IMR-90 (cell line): ENCODE results near the gene SLC46A1. TPM values are rescaled to one million over a fixed set of nuclear protein-coding genes. Genes with fewer than 3 reads are reported as not detected.

ENCODE experiments used
- ATAC-seq: fragments of 200-7000 bp; cut with Tn5 transposase; 2 replicates; pipeline ENCODE4 v1.9.1; 2020; ENCODE audit warnings: low read depth, mild to moderate bottlenecking, moderate library complexity
- BruUV-seq: library from RNA; stranded (reverse); fragments of 400-500 nt; replicated peaks from 2 replicates; lab custom pipeline; 2021; lab: Mats Ljungman, UMichigan
- CTCF ChIA-PET: fragments of 300-600 bp; formaldehyde crosslinking; extraction: SDS; loops from one replicate; lab custom pipeline; 2021; ENCODE audit warnings: antibody characterized with exemption; lab: Yijun Ruan, JAX
- POLR2A ChIA-PET: fragments of 300-600 bp; sonication (Branson Sonifier 250); formaldehyde crosslinking; loops from one replicate; lab custom pipeline; 2022; ENCODE audit warnings: antibody characterized with exemption; ENCODE audit not compliant: unreplicated experiment; lab: Charles Lee
- DNase-seq: peaks from one replicate; pipeline ENCODE4 v3.0.0; 2013
- H2AFZ ChIP-seq: replicated peaks from 2 replicates; pipeline ENCODE3; 2013; ENCODE audit warnings: low read length, mild to moderate bottlenecking; ENCODE audit not compliant: poor library complexity
- H2AK5ac ChIP-seq: 2 replicates; pipeline ENCODE4 v1.6.1; 2013; ENCODE audit warnings: low read depth, low read length, inconsistent platforms
- H2AK9ac ChIP-seq: replicated peaks from 2 replicates; pipeline ENCODE3; 2013; ENCODE audit warnings: mild to moderate bottlenecking, low read depth, low read length, moderate library complexity; ENCODE audit not compliant: poor library complexity
- H2BK120ac ChIP-seq: 2 replicates; pipeline ENCODE4 v1.6.1; 2013; ENCODE audit warnings: low read depth, low read length, inconsistent platforms
- H2BK15ac ChIP-seq: 3 replicates; pipeline ENCODE4 v1.6.1; 2013; ENCODE audit warnings: low read depth, low read length, inconsistent platforms
- H2BK20ac ChIP-seq: 2 replicates; pipeline ENCODE4 v1.6.1; 2013; ENCODE audit warnings: low read depth, mild to moderate bottlenecking, inconsistent platforms, low read length, moderate library complexity
- H2BK5ac ChIP-seq: 2 replicates; pipeline ENCODE4 v1.6.1; 2013; ENCODE audit warnings: mild to moderate bottlenecking, low read depth, low read length, inconsistent platforms; ENCODE audit not compliant: poor library complexity, severe bottlenecking
- H3K14ac ChIP-seq: replicated peaks from 2 replicates; pipeline ENCODE4 v1.6.1; 2013; ENCODE audit warnings: low read depth, low read length, inconsistent platforms
- H3K18ac ChIP-seq: 2 replicates; pipeline ENCODE4 v1.6.1; 2013; ENCODE audit warnings: low read depth, low read length, control low read depth
- H3K23ac ChIP-seq: 2 replicates; pipeline ENCODE4 v1.6.1; 2013; ENCODE audit warnings: low read depth, low read length, inconsistent platforms
- H3K27ac ChIP-seq: 2 replicates; pipeline ENCODE4 v1.5.1; 2013; ENCODE audit warnings: mild to moderate bottlenecking, control low read depth, low read length; ENCODE audit not compliant: insufficient read depth
- H3K27me3 ChIP-seq: 2 replicates; pipeline ENCODE4 v1.6.1; 2013; ENCODE audit warnings: low read length; ENCODE audit not compliant: control insufficient read depth, insufficient read depth
- H3K36me3 ChIP-seq: 2 replicates; pipeline ENCODE4 v1.6.1; 2013; ENCODE audit warnings: low read length, mixed read lengths; ENCODE audit not compliant: control insufficient read depth, insufficient read depth
- H3K4ac ChIP-seq: 2 replicates; pipeline ENCODE4 v1.6.1; 2013; ENCODE audit warnings: low read depth, low read length, inconsistent platforms
- H3K4me1 ChIP-seq: 2 replicates; pipeline ENCODE4 v1.6.1; 2013; ENCODE audit warnings: low read length, mixed read lengths; ENCODE audit not compliant: control insufficient read depth, insufficient read depth
- H3K4me2 ChIP-seq: 2 replicates; pipeline ENCODE4 v1.6.1; 2013; ENCODE audit warnings: low read depth, mild to moderate bottlenecking, control low read depth, low read length, moderate library complexity
- H3K4me3 ChIP-seq: 2 replicates; pipeline ENCODE4 v1.5.1; 2013; ENCODE audit warnings: low read depth, mild to moderate bottlenecking, control low read depth, low read length, moderate library complexity; ENCODE audit not compliant: insufficient read depth
- H3K56ac ChIP-seq: 2 replicates; pipeline ENCODE4 v1.6.1; 2013; ENCODE audit warnings: low read length, inconsistent platforms; ENCODE audit not compliant: insufficient read depth; ENCODE audit errors: extremely low read depth
- H3K79me1 ChIP-seq, 2 experiments: 2 replicates each; pipeline ENCODE4 v1.6.1; 2013; ENCODE audit warnings: low read length in 2 of 2, inconsistent platforms in 1 of 2, low read depth in 1 of 2
- H3K9ac ChIP-seq: 2 replicates; pipeline ENCODE4 v1.6.1; 2013; ENCODE audit warnings: low read depth, low read length, control low read depth
- H3K9me1 ChIP-seq: 2 replicates; pipeline ENCODE4 v1.6.1; 2013; ENCODE audit warnings: low read length, inconsistent platforms; ENCODE audit not compliant: insufficient read depth
- H3K9me3 ChIP-seq: 2 replicates; pipeline ENCODE4 v1.6.1; 2013; ENCODE audit warnings: low read length; ENCODE audit not compliant: control insufficient read depth, insufficient read depth
- H4K20me1 ChIP-seq: 2 replicates; pipeline ENCODE4 v1.6.1; 2013; ENCODE audit warnings: low read length, inconsistent platforms; ENCODE audit not compliant: insufficient read depth
- H4K5ac ChIP-seq: 2 replicates; pipeline ENCODE4 v1.6.1; 2013; ENCODE audit warnings: mild to moderate bottlenecking, low read depth, low read length, control low read depth
- H4K8ac ChIP-seq, 2 experiments: 2 replicates each; pipeline ENCODE4 v1.6.1; 2013; ENCODE audit warnings: low read depth in 2 of 2, low read length in 2 of 2, control low read depth in 1 of 2, inconsistent platforms in 1 of 2
- H4K91ac ChIP-seq: 2 replicates; pipeline ENCODE4 v1.6.1; 2013; ENCODE audit warnings: low read depth, low read length, inconsistent platforms; ENCODE audit not compliant: insufficient read depth
- BHLHE40 ChIP-seq: fragments of 150-350 bp; IDR thresholded peaks from 2 replicates; pipeline ENCODE4 v1.6.1; 2016; ENCODE audit warnings: mild to moderate bottlenecking, low read depth, low read length
- CEBPB ChIP-seq: IDR thresholded peaks from 2 replicates; pipeline ENCODE4 v1.6.1; 2012; ENCODE audit warnings: low read depth, low read length, improper control_type of control experiment
- CHD1 ChIP-seq: IDR thresholded peaks from 2 replicates; pipeline ENCODE4 v1.6.1; 2012; ENCODE audit warnings: low read depth, low read length, improper control_type of control experiment
- MAFK ChIP-seq: IDR thresholded peaks from 2 replicates; pipeline ENCODE4 v1.6.1; 2012; ENCODE audit warnings: low read depth, low read length, improper control_type of control experiment
- POLR2A ChIP-seq: IDR thresholded peaks from 2 replicates; pipeline ENCODE4 v1.6.1; 2012; ENCODE audit warnings: mild to moderate bottlenecking, low read depth, low read length
- RCOR1 ChIP-seq: IDR thresholded peaks from 2 replicates; pipeline ENCODE4 v1.6.1; 2012; ENCODE audit warnings: mild to moderate bottlenecking, low read length, improper control_type of control experiment; ENCODE audit not compliant: insufficient replicate concordance
- SMC3 ChIP-seq: fragments of 150-350 bp; IDR thresholded peaks from 2 replicates; pipeline ENCODE4 v1.6.1; 2016; ENCODE audit warnings: low read depth, mild to moderate bottlenecking, antibody characterized with exemption, low read length, moderate library complexity
- WGBS, 2 experiments: methylation state at CpG; one replicate each; pipeline versions ENCODE4 v1.1.5 to v1.1.7; 2013; ENCODE audit warnings: missing lambda C conversion rate in 2 of 2; ENCODE audit not compliant: insufficient read length in 1 of 2; ENCODE audit errors: extremely low coverage in 2 of 2; 5-methylcytosine and 5-hydroxymethylcytosine counted together
- dilution Hi-C: fragments of 300-500 bp; cut with HindIII; formaldehyde crosslinking; loops from one replicate; pipeline ENCODE4 v1.14.3; 2018; ENCODE audit warnings: low sequenced_read_pairs; ENCODE audit not compliant: unreplicated experiment
- in situ Hi-C: fragments of 300-500 bp; cut with MboI; formaldehyde crosslinking; loops from 3 replicates; pipeline ENCODE4 v1.14.3; 2019; ENCODE audit warnings: low sequenced_read_pairs, inconsistent platforms, mixed read lengths
- intact Hi-C: fragments of 100-400 bp; cut with micrococcal nuclease; formaldehyde crosslinking; loops from 2 replicates; pipeline ENCODE4 v1.10.0; 2022
- polyA plus RNA-seq, 3 experiments: library from polyadenylated mRNA; depleted of rRNA; stranded (reverse); fragments of >200 nt; gene quantifications; 2 replicates each; pipeline ENCODE4 v1.2.3, GENCODE V29; 2012; ENCODE audit warnings: low replicate concordance in 1 of 3
- total RNA-seq: library from RNA; depleted of rRNA; stranded (reverse); fragments of >200 nt; gene quantifications from 2 replicates; pipeline ENCODE4 v1.2.3, GENCODE V29; 2012
- TF ChIP-seq, protein P1 (sequence below): fragments of 150-350 bp; IDR thresholded peaks from 2 replicates; pipeline ENCODE4 v1.6.1; 2016; ENCODE audit warnings: low read depth, mild to moderate bottlenecking, low read length, moderate library complexity, borderline replicate concordance

The SLC46A1 gene
- total and polyA plus RNA-seq, 2 of the 4 experiments (the other 2 are of a cell fraction), result 2.7 to 3.9 TPM

DNA sequence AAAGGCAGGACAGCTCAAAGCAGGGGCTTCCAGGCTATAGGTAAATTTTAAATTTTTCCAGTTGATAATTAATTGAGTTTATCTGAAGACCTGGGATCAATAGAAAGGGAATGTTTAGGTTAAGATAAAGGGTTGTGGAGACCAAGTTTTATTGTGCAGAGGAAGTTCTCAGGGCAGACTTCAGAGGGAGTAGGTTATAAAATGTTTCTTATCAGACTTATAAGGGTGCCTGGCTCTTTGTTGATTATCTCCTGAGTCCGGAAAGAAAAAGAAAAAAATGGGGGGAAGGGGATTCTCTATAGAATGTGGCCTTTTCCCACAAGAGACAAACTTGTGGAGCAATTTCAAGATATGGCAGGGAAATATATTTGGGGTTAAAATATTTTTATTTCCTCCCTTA is 15.9 kb downstream of the SLC46A1 start:
- no peak overlapping the region for H3K9ac ChIP-seq
- H2BK120ac ChIP-seq, result no peak overlapping the region
- ChIA-PET POLR2A (no interaction called here), CTCF (no interaction called here)
- H4K5ac ChIP-seq, result no peak overlapping the region
- H3K18ac ChIP-seq, result no peak overlapping the region
- TF ChIP-seq MAFK (no peak), CHD1 (no peak), CEBPB (no peak), BHLHE40 (no peak), RCOR1 (no peak), SMC3 (no peak), POLR2A (no peak)
- TF ChIP-seq, protein P1, sequence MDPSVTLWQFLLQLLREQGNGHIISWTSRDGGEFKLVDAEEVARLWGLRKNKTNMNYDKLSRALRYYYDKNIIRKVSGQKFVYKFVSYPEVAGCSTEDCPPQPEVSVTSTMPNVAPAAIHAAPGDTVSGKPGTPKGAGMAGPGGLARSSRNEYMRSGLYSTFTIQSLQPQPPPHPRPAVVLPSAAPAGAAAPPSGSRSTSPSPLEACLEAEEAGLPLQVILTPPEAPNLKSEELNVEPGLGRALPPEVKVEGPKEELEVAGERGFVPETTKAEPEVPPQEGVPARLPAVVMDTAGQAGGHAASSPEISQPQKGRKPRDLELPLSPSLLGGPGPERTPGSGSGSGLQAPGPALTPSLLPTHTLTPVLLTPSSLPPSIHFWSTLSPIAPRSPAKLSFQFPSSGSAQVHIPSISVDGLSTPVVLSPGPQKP, result no peak
- H4K91ac ChIP-seq, result no peak overlapping the region
- H3K4me1 ChIP-seq, result peaks cover 10% of the 10 kb centered on the region
- no TSS peak for BruUV-seq
- no peak overlapping the region for H3K4me2 ChIP-seq
- DNase-seq (no peak), ATAC-seq (no peak)
- H3K23ac ChIP-seq, result no peak overlapping the region
- dilution Hi-C loops (no loop called here), intact Hi-C loops (no loop called here), in situ Hi-C loops (no loop called here)
- H3K9me3 ChIP-seq, result no peaks in the 10 kb centered on the region
- H2AK5ac ChIP-seq, result no peak overlapping the region
- H3K4ac ChIP-seq, result no peak overlapping the region
- H2BK5ac ChIP-seq, result no peak overlapping the region
- no peak overlapping the region for H3K14ac ChIP-seq
- no peak overlapping the region for H4K8ac ChIP-seq
- peaks cover 7% of the 10 kb centered on the region; the same call in 1 of the 2 replicates for H3K9me1 ChIP-seq
- H2BK20ac ChIP-seq, result no peak overlapping the region
- H2BK15ac ChIP-seq, result no peak overlapping the region
- no peak overlapping the region for H2AFZ ChIP-seq
- peaks cover 29% of the 10 kb centered on the region for H3K36me3 ChIP-seq
- H3K56ac ChIP-seq, result no peak overlapping the region
- no peaks in the 10 kb centered on the region for H4K20me1 ChIP-seq
- no CpG with 5 or more reads among the region's 1 CpG for WGBS, 2 experiments
- H3K79me1 ChIP-seq, result no peaks in the 10 kb centered on the region
- no peaks in the 10 kb centered on the region for H3K27me3 ChIP-seq
- H3K4me3 ChIP-seq, result no peak overlapping the region
- H2AK9ac ChIP-seq, result no peak overlapping the region
- H3K27ac ChIP-seq, result no peak overlapping the region
